ENCODE measurements around the gene ANGEL1.

ANGEL1 gene

DNA sequence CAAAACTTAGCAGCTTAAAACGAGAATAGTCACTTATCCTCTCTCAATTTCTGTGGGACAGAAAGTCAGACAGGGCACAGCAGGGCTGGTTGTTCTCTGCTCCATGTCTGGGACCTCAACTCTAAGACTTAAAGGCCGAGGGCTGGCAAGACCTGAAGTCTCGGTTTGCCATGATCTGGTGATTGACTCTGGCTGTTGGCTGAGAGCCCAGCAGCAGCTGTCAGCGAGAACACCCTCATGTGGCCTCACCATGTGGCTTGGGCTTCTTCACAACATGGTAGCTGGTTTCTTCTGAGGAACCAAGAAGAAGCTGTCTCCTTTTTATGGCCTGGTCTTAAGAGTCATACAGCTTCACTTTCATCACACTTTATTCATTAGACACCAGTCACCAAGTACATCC lies 53.1 kb downstream of the ANGEL1 start:
- Histone ChIP-seq H3K4me1 (ENCODE audit: insufficient read depth, low read length) (no peaks in the 10 kb centered on the region), H3K27me3 (ENCODE audit: insufficient read depth, low read length, poor library complexity) (peaks cover 10% of the 10 kb centered on the region), H3K27ac (ENCODE audit: low read length) (no peak overlapping the region), H3K9me3 (ENCODE audit: insufficient read depth, low read length, severe bottlenecking) (no peaks in the 10 kb centered on the region), H3K36me3 (ENCODE audit: insufficient read depth, low read length) (no peaks in the 10 kb centered on the region), H2AFZ (ENCODE audit: low read depth, low read length) (no peak overlapping the region), H3K4me3 (ENCODE audit: low read depth in 1 of 2, low read length in 2 of 2) (no peak overlapping the region), H3K4me2 (ENCODE audit: insufficient read depth, low read length) (no peak overlapping the region), H3K9ac (ENCODE audit: low read depth, low read length) (no peak overlapping the region), H3K79me2 (ENCODE audit: insufficient read depth, low read length) (no peaks in the 10 kb centered on the region), H4K20me1 (ENCODE audit: insufficient read depth, low read length) (no peaks in the 10 kb centered on the region)
- DNase-seq (no peak), ATAC-seq (ENCODE audit: insufficient read depth, low read depth) (no peak)
- TF ChIP-seq, protein P1, sequence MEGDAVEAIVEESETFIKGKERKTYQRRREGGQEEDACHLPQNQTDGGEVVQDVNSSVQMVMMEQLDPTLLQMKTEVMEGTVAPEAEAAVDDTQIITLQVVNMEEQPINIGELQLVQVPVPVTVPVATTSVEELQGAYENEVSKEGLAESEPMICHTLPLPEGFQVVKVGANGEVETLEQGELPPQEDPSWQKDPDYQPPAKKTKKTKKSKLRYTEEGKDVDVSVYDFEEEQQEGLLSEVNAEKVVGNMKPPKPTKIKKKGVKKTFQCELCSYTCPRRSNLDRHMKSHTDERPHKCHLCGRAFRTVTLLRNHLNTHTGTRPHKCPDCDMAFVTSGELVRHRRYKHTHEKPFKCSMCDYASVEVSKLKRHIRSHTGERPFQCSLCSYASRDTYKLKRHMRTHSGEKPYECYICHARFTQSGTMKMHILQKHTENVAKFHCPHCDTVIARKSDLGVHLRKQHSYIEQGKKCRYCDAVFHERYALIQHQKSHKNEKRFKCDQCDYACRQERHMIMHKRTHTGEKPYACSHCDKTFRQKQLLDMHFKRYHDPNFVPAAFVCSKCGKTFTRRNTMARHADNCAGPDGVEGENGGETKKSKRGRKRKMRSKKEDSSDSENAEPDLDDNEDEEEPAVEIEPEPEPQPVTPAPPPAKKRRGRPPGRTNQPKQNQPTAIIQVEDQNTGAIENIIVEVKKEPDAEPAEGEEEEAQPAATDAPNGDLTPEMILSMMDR (IDR thresholded peaks at IDR 0.05; ENCODE audit: borderline replicate concordance, extremely low read depth, low read length, poor library complexity, severe bottlenecking) = no peak
- TF ChIP-seq EZH2 (IDR thresholded peaks at IDR 0.05; ENCODE audit: borderline replicate concordance, low read depth, low read length, severe bottlenecking) = no peak

DNA sequence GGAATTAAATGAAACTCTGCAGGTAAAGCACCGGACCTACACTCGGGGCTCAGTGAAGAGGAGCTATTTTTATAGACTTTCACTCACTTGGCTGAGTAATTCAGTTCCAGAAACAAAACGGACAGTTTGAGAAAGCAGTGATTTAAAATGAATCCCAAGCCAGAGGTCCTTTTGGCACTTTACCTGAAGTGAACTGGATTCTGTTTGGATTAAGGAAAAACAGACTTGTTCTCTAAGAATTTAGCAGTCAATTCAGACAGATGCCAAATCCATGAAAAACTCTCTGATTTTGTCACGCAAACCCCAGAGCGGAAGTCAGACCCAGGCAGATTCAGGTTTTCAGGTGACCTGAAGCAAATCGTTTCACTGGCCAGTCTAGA lies 56.3 kb downstream of the ANGEL1 start:
- peaks cover 4% of the 10 kb centered on the region for H3K27me3 ChIP-seq (ENCODE audit: insufficient read depth, low read length, poor library complexity)
- no peak overlapping the region for H3K4me2 ChIP-seq (ENCODE audit: insufficient read depth, low read length)
- H2AFZ ChIP-seq (ENCODE audit: low read depth, low read length) = no peak overlapping the region
- TF ChIP-seq, protein P1 (IDR thresholded peaks at IDR 0.05; ENCODE audit: borderline replicate concordance, extremely low read depth, low read length, poor library complexity, severe bottlenecking) = no peak
- no peak for TF ChIP-seq EZH2 (IDR thresholded peaks at IDR 0.05; ENCODE audit: borderline replicate concordance, low read depth, low read length, severe bottlenecking)
- H3K79me2 ChIP-seq (ENCODE audit: insufficient read depth, low read length) = no peaks in the 10 kb centered on the region
- H3K4me3 ChIP-seq (ENCODE audit: low read depth in 1 of 2, low read length in 2 of 2) = no peak overlapping the region
- H3K9me3 ChIP-seq (ENCODE audit: insufficient read depth, low read length, severe bottlenecking) = no peaks in the 10 kb centered on the region
- no peaks in the 10 kb centered on the region for H3K36me3 ChIP-seq (ENCODE audit: insufficient read depth, low read length)
- no peak overlapping the region for H3K9ac ChIP-seq (ENCODE audit: low read depth, low read length)
- no peaks in the 10 kb centered on the region for H4K20me1 ChIP-seq (ENCODE audit: insufficient read depth, low read length)
- H3K4me1 ChIP-seq (ENCODE audit: insufficient read depth, low read length) = no peaks in the 10 kb centered on the region
- DNase-seq (no peak), ATAC-seq (ENCODE audit: insufficient read depth, low read depth) (no peak)
- H3K27ac ChIP-seq (ENCODE audit: low read length) = no peak overlapping the region

DNA sequence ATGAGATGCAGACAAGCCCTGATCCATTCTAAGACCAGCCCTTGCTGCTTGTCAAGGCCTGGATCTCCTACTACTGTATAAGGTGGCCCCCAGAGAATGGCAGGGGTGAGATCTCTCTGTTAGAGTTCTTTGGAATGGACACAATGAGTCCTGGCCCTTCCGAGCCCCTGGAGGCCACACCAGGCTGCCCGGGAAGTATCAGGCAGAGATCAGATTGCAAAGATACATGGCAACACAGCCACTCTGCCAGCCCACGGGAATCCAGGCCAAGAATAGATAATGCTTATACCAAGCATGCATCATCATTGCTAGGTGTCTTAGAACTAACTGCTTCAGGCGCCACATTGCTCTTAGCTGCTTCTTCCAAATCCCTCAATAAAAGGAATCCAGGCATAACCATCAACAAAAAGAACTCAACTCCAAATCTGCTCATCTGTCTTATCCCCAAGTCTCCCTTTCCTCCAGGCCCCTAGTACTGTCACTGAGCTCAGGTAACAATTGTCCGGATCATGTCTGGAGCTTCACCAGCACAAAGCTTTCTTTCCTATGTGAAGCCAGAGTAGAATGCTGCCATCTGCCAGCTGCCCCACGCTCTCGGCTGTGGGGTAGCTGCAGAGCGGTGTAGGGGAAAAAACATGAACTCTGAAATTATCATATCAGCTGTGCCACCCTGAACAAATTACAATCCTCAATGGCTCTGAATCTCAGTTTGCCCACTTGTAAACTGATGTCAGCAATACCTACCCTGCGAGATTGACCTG lies 56.9 kb downstream of the ANGEL1 start:
- no peak overlapping the region for H3K27ac ChIP-seq (ENCODE audit: low read length)
- TF ChIP-seq, protein P1 (IDR thresholded peaks at IDR 0.05; ENCODE audit: borderline replicate concordance, extremely low read depth, low read length, poor library complexity, severe bottlenecking) = no peak
- TF ChIP-seq EZH2 (IDR thresholded peaks at IDR 0.05; ENCODE audit: borderline replicate concordance, low read depth, low read length, severe bottlenecking) = no peak
- no peaks in the 10 kb centered on the region for H3K4me1 ChIP-seq (ENCODE audit: insufficient read depth, low read length)

More for the DNA sequence above, 56.9 kb downstream of the ANGEL1 start:
- no peaks in the 10 kb centered on the region for H3K9me3 ChIP-seq (ENCODE audit: insufficient read depth, low read length, severe bottlenecking)
- DNase-seq = no peak
- H3K79me2 ChIP-seq (ENCODE audit: insufficient read depth, low read length) = no peaks in the 10 kb centered on the region
- peaks cover 4% of the 10 kb centered on the region for H3K27me3 ChIP-seq (ENCODE audit: insufficient read depth, low read length, poor library complexity)
- H4K20me1 ChIP-seq (ENCODE audit: insufficient read depth, low read length) = no peaks in the 10 kb centered on the region
- no peak overlapping the region for H3K9ac ChIP-seq (ENCODE audit: low read depth, low read length)
- no peak overlapping the region for H3K4me2 ChIP-seq (ENCODE audit: insufficient read depth, low read length)
- H3K36me3 ChIP-seq (ENCODE audit: insufficient read depth, low read length) = no peaks in the 10 kb centered on the region
- H3K4me3 ChIP-seq (ENCODE audit: low read depth in 1 of 2, low read length in 2 of 2) = no peak overlapping the region
- no peak overlapping the region for H2AFZ ChIP-seq (ENCODE audit: low read depth, low read length)
- ATAC-seq (ENCODE audit: insufficient read depth, low read depth) = no peak

All from DND-41 (cell line).